ENCODE measurements around the gene SOX5.
"Not testable (repeated sequence)": the region's sequence is repeated elsewhere in the genome, so short reads cannot be mapped to it uniquely, and the experiment has no call there.

SOX5 gene

DNA sequence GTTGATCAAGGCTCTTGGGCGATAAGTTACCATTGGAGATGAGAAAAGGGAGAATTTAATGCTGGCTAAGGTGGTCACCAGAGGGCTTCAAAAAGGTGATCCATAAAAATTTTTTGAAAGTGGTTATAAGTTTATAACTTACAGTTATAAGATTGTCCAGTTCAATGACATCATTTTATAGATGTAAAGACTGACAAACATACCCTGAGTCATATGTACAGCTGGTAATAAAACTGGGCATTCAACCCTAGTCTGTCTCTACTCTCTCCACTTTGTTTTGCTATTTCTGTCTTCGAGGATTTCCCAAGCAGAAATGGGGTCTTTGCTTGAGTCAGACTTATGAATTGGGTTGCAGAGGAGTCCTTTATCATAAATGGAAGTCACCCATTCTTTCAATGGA, 454.0 kb downstream of the SOX5 start:
- DNase-seq (ENCODE audit: low read depth, low spot score), result no peak

- no peak for DNase-seq (ENCODE audit: low read depth, low spot score)
Measured at GRCh38 chr12:23493672-23494071, 455.8 kb downstream of the SOX5 start.

DNA sequence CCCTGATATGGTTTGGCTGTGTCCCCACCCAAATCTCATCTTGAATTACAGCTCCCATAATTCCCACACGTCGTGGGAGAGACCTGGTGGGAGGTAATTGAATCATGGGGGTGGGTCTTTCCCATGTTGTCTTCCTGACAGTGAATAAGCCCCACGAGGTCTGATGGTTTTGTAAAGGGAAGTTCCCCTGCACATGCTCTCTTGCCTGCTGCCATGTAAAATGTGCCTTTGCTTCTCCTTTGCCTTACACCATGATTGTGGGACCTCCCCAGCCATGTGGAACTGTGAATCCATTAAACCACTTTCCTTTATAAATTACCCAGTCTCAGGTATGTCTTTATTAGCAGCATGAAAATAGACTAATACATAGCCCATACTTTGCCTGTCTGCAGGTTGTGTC, 458.4 kb downstream of the SOX5 start:
- not testable (repeated sequence) for DNase-seq (ENCODE audit: low read depth, low spot score)

DNA sequence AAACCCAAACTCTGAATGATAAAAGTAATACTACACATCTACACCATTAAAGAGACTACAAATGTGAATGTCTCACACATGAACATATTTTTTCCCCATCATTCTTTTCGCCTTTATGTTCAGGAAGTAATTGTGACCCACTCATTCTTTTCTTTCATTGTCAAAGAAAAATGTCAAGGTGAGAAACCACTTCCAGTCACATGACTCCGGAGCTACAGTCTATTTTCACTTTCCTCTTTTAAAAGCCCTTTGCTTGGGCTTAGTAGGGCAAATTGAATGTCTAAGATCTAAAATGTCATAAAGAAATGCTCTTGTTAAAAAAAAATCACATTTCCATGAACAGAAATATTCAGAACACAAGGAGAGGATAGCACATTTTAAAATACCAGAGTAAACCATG, 461.3 kb downstream of the SOX5 start:
- DNase-seq (ENCODE audit: low read depth, low spot score), result no peak

- DNase-seq (ENCODE audit: low read depth, low spot score), result no peak
Measured at GRCh38 chr12:23484238-23484637, 465.2 kb downstream of the SOX5 start.

- no peak for DNase-seq (ENCODE audit: low read depth, low spot score)
Measured at GRCh38 chr12:23482571-23482970, 466.9 kb downstream of the SOX5 start.

Data from activated naive CD8-positive, alpha-beta T cell treated with anti-CD3 and anti-CD28 coated beads, Interleukin-2, amount 50 U/mL, for 16 hours (primary cell).